ENCODE data around the gene NCKAP5. TPM values are rescaled to one million over a fixed set of nuclear protein-coding genes. Genes with fewer than 3 reads are reported as not detected.

The NCKAP5 gene
- polyA plus RNA-seq, 2 of the 4 experiments (the other 2 are of a cell fraction), result 3.0 to 4.1 TPM

DNA sequence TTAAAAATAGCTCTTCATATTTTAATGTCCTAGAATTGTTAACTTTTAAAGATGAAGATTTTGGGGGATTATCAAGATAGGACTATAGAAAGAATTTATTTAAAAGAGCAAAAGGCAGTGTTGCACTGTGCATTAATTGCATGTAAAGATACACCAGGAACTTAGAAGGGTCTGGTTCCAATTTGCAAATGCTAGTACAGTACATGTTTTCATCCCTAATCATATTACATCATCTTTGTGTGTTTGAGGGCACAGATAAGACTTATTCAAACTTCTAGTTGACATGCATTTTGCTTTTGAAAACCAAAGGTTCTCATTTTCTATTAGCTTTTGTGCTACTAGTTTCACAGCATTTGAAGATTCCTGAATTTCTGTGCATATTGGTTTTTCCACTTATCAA lies 666.6 kb downstream of the NCKAP5 start:
- CTCF ChIA-PET, result interaction anchor here (1.5 kb wide), 1 partner anchor 10 kb away, joined by 4 read pairs; no protein-coding TSS in a partner anchor
- no peak for ATAC-seq
- POLR2A ChIA-PET, result no interaction called here
- DNase-seq (ENCODE audit: low read depth in 1 of 2, low spot score in 1 of 2), result no peak
- no peak for FAIRE-seq
- H3K4me3 ChIP-seq, result no peak overlapping the region
- H3K4me1 ChIP-seq, result no peaks in the 10 kb centered on the region
- H3K9me3 ChIP-seq, result no peaks in the 10 kb centered on the region
- TF ChIP-seq HOXB13 (CRISPR knock-in tag; IDR thresholded peaks at IDR 0.05; ENCODE audit: low read depth) (no peak), CEBPB (IDR thresholded peaks at IDR 0.05) (no peak), FOXS1 (CRISPR knock-in tag; IDR thresholded peaks at IDR 0.05) (no peak), MAZ (IDR thresholded peaks at IDR 0.05; ENCODE audit: borderline replicate concordance, low read depth, low read length) (no peak), SREBF2 (IDR thresholded peaks at IDR 0.05) (no peak), NPAS2 (CRISPR knock-in tag; IDR thresholded peaks at IDR 0.05; ENCODE audit: borderline replicate concordance) (no peak), GATA3 (IDR thresholded peaks at IDR 0.05; ENCODE audit: borderline replicate concordance) (no peak), ZC3H11A (IDR thresholded peaks at IDR 0.05) (no peak), RNF2 (IDR thresholded peaks at IDR 0.05; ENCODE audit: borderline replicate concordance, low read depth) (no peak), HDAC2 (IDR thresholded peaks at IDR 0.05) (no peak), ESRRA (IDR thresholded peaks at IDR 0.05; ENCODE audit: borderline replicate concordance, low read length) (no peak), RCOR1 (IDR thresholded peaks at IDR 0.05; ENCODE audit: low read depth, low read length) (no peak), HOXA7 (CRISPR knock-in tag; IDR thresholded peaks at IDR 0.05) (no peak), FOSB (CRISPR knock-in tag; IDR thresholded peaks at IDR 0.05) (no peak), RARB (CRISPR knock-in tag; IDR thresholded peaks at IDR 0.05) (no peak), CBX2 (IDR thresholded peaks at IDR 0.05; ENCODE audit: borderline replicate concordance, low read depth) (no peak), FOSL2 (IDR thresholded peaks at IDR 0.05) (no peak), FOSL2 (CRISPR knock-in tag; IDR thresholded peaks at IDR 0.05) (no peak)
- TF ChIP-seq, protein P1, sequence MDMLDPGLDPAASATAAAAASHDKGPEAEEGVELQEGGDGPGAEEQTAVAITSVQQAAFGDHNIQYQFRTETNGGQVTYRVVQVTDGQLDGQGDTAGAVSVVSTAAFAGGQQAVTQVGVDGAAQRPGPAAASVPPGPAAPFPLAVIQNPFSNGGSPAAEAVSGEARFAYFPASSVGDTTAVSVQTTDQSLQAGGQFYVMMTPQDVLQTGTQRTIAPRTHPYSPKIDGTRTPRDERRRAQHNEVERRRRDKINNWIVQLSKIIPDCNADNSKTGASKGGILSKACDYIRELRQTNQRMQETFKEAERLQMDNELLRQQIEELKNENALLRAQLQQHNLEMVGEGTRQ (IDR thresholded peaks at IDR 0.05), result no peak
- TF ChIP-seq, protein P2, sequence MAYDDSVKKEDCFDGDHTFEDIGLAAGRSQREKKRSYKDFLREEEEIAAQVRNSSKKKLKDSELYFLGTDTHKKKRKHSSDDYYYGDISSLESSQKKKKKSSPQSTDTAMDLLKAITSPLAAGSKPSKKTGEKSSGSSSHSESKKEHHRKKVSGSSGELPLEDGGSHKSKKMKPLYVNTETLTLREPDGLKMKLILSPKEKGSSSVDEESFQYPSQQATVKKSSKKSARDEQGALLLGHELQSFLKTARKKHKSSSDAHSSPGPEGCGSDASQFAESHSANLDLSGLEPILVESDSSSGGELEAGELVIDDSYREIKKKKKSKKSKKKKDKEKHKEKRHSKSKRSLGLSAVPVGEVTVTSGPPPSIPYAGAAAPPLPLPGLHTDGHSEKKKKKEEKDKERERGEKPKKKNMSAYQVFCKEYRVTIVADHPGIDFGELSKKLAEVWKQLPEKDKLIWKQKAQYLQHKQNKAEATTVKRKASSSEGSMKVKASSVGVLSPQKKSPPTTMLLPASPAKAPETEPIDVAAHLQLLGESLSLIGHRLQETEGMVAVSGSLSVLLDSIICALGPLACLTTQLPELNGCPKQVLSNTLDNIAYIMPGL (CRISPR knock-in tag; IDR thresholded peaks at IDR 0.05; ENCODE audit: borderline replicate concordance), result no peak
- TF ChIP-seq, protein P3, sequence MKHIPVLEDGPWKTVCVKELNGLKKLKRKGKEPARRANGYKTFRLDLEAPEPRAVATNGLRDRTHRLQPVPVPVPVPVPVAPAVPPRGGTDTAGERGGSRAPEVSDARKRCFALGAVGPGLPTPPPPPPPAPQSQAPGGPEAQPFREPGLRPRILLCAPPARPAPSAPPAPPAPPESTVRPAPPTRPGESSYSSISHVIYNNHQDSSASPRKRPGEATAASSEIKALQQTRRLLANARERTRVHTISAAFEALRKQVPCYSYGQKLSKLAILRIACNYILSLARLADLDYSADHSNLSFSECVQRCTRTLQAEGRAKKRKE (CRISPR knock-in tag; IDR thresholded peaks at IDR 0.05; ENCODE audit: low read depth), result no peak
- H3K27ac ChIP-seq, result no peak overlapping the region
- H3K4me2 ChIP-seq, result no peak overlapping the region

DNA sequence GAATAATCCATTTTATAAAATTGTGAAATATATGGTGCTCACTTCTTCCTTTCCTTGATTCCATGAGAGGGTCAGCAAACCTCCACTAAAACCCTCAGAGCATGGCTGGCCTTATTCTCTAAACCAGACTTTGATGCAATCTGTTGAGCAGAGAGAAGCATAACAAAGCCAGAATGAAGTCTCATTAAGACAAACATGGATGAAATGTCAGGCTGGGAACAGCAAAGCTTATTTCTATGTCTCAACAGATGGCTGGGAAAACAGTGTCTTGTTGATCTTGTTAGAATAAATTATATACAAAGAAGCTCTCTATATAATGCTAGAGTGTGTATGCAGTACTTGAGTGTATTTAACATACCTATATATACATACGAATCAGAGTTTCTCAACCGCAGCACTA lies 671.2 kb downstream of the NCKAP5 start:
- Histone ChIP-seq H3K4me2 (no peak overlapping the region), H3K27ac (no peak overlapping the region), H3K9me3 (no peaks in the 10 kb centered on the region), H3K4me3 (no peak overlapping the region), H3K4me1 (no peaks in the 10 kb centered on the region)
- FAIRE-seq (no peak), ATAC-seq (no peak), DNase-seq (ENCODE audit: low read depth in 1 of 2, low spot score in 1 of 2) (no peak)
- POLR2A ChIA-PET, result no interaction called here
- CTCF ChIA-PET, result no interaction called here
- WGBS (ENCODE audit: missing lambda C conversion rate), result 85% methylated on average over 2 of the region's 2 CpGs
- TF ChIP-seq CHD2 (IDR thresholded peaks at IDR 0.05; ENCODE audit: low read length, partially characterized antibody) (no peak), RAD21 (conservative IDR thresholded peaks at IDR 0.05 in 1 of 2, IDR thresholded peaks at IDR 0.05 in 1 of 2) (no peak), EHF (CRISPR knock-in tag; IDR thresholded peaks at IDR 0.05) (no peak), SREBF2 (IDR thresholded peaks at IDR 0.05) (no peak), HEYL (CRISPR knock-in tag; IDR thresholded peaks at IDR 0.05) (no peak), JUN (IDR thresholded peaks at IDR 0.05) (no peak), TFCP2L1 (CRISPR knock-in tag; IDR thresholded peaks at IDR 0.05) (no peak), ESRRA (IDR thresholded peaks at IDR 0.05; ENCODE audit: borderline replicate concordance, low read length) (no peak), RNF2 (IDR thresholded peaks at IDR 0.05; ENCODE audit: borderline replicate concordance, low read depth) (no peak), HOXA7 (CRISPR knock-in tag; IDR thresholded peaks at IDR 0.05) (no peak), CEBPB (IDR thresholded peaks at IDR 0.05) (no peak), HOXB5 (CRISPR knock-in tag; IDR thresholded peaks at IDR 0.05) (no peak), TP53 (CRISPR knock-in tag; IDR thresholded peaks at IDR 0.05) (no peak), PHF8 (IDR thresholded peaks at IDR 0.05; ENCODE audit: borderline replicate concordance, low read depth) (no peak), GATA3 (IDR thresholded peaks at IDR 0.05; ENCODE audit: borderline replicate concordance) (no peak), NPAS2 (CRISPR knock-in tag; IDR thresholded peaks at IDR 0.05; ENCODE audit: borderline replicate concordance) (no peak)
- TF ChIP-seq, protein P4, sequence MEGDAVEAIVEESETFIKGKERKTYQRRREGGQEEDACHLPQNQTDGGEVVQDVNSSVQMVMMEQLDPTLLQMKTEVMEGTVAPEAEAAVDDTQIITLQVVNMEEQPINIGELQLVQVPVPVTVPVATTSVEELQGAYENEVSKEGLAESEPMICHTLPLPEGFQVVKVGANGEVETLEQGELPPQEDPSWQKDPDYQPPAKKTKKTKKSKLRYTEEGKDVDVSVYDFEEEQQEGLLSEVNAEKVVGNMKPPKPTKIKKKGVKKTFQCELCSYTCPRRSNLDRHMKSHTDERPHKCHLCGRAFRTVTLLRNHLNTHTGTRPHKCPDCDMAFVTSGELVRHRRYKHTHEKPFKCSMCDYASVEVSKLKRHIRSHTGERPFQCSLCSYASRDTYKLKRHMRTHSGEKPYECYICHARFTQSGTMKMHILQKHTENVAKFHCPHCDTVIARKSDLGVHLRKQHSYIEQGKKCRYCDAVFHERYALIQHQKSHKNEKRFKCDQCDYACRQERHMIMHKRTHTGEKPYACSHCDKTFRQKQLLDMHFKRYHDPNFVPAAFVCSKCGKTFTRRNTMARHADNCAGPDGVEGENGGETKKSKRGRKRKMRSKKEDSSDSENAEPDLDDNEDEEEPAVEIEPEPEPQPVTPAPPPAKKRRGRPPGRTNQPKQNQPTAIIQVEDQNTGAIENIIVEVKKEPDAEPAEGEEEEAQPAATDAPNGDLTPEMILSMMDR (IDR thresholded peaks at IDR 0.05), result no peak
- TF ChIP-seq, protein P5, sequence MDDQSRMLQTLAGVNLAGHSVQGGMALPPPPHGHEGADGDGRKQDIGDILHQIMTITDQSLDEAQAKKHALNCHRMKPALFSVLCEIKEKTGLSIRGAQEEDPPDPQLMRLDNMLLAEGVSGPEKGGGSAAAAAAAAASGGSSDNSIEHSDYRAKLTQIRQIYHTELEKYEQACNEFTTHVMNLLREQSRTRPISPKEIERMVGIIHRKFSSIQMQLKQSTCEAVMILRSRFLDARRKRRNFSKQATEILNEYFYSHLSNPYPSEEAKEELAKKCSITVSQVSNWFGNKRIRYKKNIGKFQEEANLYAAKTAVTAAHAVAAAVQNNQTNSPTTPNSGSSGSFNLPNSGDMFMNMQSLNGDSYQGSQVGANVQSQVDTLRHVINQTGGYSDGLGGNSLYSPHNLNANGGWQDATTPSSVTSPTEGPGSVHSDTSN (IDR thresholded peaks at IDR 0.05), result no peak
- TF ChIP-seq, protein P1 (IDR thresholded peaks at IDR 0.05), result no peak

Data from A549 (cell line).